Measurements from ENCODE around the gene KRTAP19-7.

- TF ChIP-seq CSDC2 (CRISPR knock-in tag; IDR thresholded peaks at IDR 0.05): no peak
- no peak for TF ChIP-seq TOX (CRISPR knock-in tag; IDR thresholded peaks at IDR 0.05; ENCODE audit: borderline replicate concordance)
- TF ChIP-seq ARNTL (CRISPR knock-in tag; IDR thresholded peaks at IDR 0.05; ENCODE audit: borderline replicate concordance, low read depth): no peak
- no peak for TF ChIP-seq OSR1 (CRISPR knock-in tag; IDR thresholded peaks at IDR 0.05)
- no peak for TF ChIP-seq GLIS3 (CRISPR knock-in tag; IDR thresholded peaks at IDR 0.05)
Observed at GRCh38 chr21:30563630-30564029, 2.5 kb upstream of the KRTAP19-7 start.

All from SK-N-SH treated with all-trans-retinoic acid at 6 μM for 48 hours (cell line).